GM21526 (cell line): Measurements from ENCODE around the gene SPATA2.
"Not testable (repeated sequence)": the region's sequence is repeated elsewhere in the genome, so short reads cannot be mapped to it uniquely, and the experiment has no call there.

Experiments used
- ATAC-seq: cut with Tn5 transposase; IDR thresholded peaks from one replicate; pipeline ENCODE4 v1.9.1; 2021; ENCODE audit warnings: moderate library complexity; ENCODE audit not compliant: unreplicated experiment, low FRiP score

The SPATA2 gene

GRCh38 chr20:49915380-49916145 lies at the start of gene SPATA2:
Gene SPATA2, minus strand, starts transcription at chr20:49915529. Its CDS starts 7,039 bp downstream, at chr20:49908490.
- peak; percentile 75 for ATAC-seq

- no peak for ATAC-seq
Observed at GRCh38 chr20:49961413-49961812, 46.1 kb upstream of the SPATA2 start.

GRCh38 chr20:49957089-49957938 lies 42.0 kb upstream of the SPATA2 start:
- not testable (repeated sequence) for ATAC-seq

GRCh38 chr20:49956689-49957088 lies 41.4 kb upstream of the SPATA2 start:
- no peak for ATAC-seq

- ATAC-seq: not testable (repeated sequence)
Observed at GRCh38 chr20:49955830-49956396, 40.6 kb upstream of the SPATA2 start.

- ATAC-seq: no peak
Observed at GRCh38 chr20:49955167-49955566, 39.8 kb upstream of the SPATA2 start.

- no peak for ATAC-seq
Observed at GRCh38 chr20:49951151-49951550, 35.8 kb upstream of the SPATA2 start.

- no peak for ATAC-seq
Observed at GRCh38 chr20:49948809-49949507, 33.6 kb upstream of the SPATA2 start.

- no peak for ATAC-seq
Observed at GRCh38 chr20:49948178-49948577, 32.8 kb upstream of the SPATA2 start.

GRCh38 chr20:49945701-49946477 lies 30.6 kb upstream of the SPATA2 start:
- ATAC-seq: no peak

- ATAC-seq: no peak
Observed at GRCh38 chr20:49945306-49945700, 30.0 kb upstream of the SPATA2 start.

- no peak for ATAC-seq
Observed at GRCh38 chr20:49942942-49943341, 27.6 kb upstream of the SPATA2 start.

GRCh38 chr20:49942303-49942702 lies 27.0 kb upstream of the SPATA2 start:
- no peak for ATAC-seq

GRCh38 chr20:49941456-49941855 lies 26.1 kb upstream of the SPATA2 start:
- ATAC-seq: no peak

GRCh38 chr20:49938173-49939163 lies 23.1 kb upstream of the SPATA2 start:
- ATAC-seq: no peak

- no peak for ATAC-seq
Observed at GRCh38 chr20:49937027-49937929, 21.9 kb upstream of the SPATA2 start.

- ATAC-seq: peak; percentile 73
Observed at GRCh38 chr20:49936153-49937026, 21.1 kb upstream of the SPATA2 start, which contains the start of gene RNF114. Gene RNF114, plus strand, starts transcription at chr20:49936397. Its CDS starts 16 bp downstream, at chr20:49936413.
